Epithelial cell of esophagus (primary cell): ENCODE results near the gene C9orf50.

ENCODE experiments used
- DNase-seq: peaks from one replicate; pipeline ENCODE4 v3.0.0; 2010; ENCODE audit warnings: low read depth
- H3K4me3 ChIP-seq: 2 replicates; pipeline ENCODE4 v1.5.1; 2011; ENCODE audit warnings: mild to moderate bottlenecking, low read length, control low read depth
- TF ChIP-seq, protein P1 (sequence below): IDR thresholded peaks from 2 replicates; pipeline ENCODE4 v1.5.1; 2011; ENCODE audit warnings: low read depth, mild to moderate bottlenecking, low read length, control low read depth, inconsistent platforms; ENCODE audit not compliant: insufficient read depth; ENCODE audit errors: missing control alignments

Gene C9orf50

DNA sequence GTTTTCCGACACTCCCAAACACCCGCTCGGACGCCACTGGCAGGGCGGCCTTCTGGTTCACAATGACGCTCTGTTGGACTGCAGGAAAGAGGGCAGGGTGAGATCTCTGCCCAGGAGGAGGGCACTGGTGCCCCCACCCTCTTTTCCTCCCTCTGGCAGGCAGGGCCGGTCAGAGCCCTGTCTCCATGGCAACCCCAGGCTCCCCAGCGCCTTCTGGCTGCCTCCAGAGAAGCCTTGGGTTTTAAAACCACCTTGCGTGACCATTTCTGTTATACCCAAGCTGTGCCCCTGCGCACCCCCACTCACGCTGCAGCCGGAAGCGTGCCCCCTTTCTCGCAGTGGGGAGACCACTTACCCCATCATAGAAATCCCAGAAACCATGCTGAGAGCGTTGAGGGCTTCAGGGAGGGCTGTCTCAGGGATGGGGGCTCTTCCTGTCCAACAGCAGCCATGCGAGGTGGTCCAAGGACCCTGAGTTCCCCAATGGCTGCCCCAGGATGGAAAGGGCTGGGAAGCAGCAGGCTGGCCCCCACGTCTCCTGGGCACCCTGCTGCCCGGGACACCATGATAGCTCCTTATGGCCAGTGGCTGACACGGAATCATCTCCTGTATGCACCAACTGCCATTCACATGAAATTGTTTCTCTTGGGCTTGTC, 7.3 kb downstream of the C9orf50 start:
- TF ChIP-seq, protein P1, sequence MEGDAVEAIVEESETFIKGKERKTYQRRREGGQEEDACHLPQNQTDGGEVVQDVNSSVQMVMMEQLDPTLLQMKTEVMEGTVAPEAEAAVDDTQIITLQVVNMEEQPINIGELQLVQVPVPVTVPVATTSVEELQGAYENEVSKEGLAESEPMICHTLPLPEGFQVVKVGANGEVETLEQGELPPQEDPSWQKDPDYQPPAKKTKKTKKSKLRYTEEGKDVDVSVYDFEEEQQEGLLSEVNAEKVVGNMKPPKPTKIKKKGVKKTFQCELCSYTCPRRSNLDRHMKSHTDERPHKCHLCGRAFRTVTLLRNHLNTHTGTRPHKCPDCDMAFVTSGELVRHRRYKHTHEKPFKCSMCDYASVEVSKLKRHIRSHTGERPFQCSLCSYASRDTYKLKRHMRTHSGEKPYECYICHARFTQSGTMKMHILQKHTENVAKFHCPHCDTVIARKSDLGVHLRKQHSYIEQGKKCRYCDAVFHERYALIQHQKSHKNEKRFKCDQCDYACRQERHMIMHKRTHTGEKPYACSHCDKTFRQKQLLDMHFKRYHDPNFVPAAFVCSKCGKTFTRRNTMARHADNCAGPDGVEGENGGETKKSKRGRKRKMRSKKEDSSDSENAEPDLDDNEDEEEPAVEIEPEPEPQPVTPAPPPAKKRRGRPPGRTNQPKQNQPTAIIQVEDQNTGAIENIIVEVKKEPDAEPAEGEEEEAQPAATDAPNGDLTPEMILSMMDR = no peak
- no peak overlapping the region for H3K4me3 ChIP-seq
- no peak for DNase-seq

DNA sequence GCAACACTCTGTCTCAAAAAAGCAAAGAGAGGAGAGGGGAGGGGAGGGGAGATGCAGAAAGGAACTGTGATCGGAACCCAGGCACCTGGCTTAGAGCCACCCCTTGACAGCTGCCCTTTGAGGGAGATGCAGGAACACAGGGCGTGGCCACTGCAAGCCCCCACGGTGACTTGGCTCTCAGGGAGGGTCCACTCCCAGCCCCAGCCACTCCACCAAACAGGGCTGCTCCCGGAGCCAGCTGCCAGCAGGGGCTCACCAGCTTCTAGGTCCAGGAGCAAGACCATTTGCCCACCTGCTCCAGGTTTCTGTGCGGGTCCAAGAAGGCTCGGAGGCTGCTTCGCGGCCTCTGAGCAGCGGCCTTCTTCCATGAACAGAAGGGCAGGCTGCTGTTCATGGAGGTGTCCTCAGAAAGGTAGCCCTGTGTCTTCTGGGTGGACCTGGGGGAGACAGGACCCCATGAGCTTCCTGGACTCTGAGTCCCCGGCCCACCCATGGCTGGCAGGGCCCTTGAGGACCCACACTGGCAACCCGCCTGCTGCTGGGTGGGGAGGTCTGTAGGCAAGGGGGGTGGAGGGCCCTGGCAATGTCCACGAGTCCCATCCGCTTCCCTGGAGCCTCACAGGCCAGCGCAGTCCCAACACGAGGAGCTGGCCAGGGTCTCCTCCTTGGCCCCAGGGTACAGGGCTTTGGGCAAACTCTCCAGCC, 7.9 kb downstream of the C9orf50 start:
- no peak for DNase-seq
- no peak overlapping the region for H3K4me3 ChIP-seq
- TF ChIP-seq, protein P1 = no peak

DNA sequence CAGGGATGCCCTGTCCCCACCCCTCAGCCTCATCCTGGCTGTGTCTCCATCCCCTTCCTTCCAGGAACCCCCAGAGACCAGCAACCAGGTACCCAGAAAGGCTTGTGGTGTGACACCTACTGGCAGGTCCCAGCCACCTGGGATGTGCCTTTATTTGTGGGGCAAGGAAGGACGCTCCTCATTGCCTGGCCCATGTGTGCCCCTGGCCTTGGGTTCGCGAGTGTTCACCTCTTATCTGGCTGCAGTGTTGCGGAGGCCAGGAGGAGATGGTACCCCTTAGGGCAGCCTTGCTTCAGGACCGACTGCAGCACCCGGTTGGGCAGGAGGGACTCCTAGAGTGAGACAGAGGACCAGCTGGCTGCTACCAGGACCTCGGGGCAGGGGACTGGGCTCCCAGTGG, 8.8 kb downstream of the C9orf50 start:
- H3K4me3 ChIP-seq = no peak overlapping the region
- DNase-seq = no peak
- TF ChIP-seq, protein P1 = peak; percentile 29

DNA sequence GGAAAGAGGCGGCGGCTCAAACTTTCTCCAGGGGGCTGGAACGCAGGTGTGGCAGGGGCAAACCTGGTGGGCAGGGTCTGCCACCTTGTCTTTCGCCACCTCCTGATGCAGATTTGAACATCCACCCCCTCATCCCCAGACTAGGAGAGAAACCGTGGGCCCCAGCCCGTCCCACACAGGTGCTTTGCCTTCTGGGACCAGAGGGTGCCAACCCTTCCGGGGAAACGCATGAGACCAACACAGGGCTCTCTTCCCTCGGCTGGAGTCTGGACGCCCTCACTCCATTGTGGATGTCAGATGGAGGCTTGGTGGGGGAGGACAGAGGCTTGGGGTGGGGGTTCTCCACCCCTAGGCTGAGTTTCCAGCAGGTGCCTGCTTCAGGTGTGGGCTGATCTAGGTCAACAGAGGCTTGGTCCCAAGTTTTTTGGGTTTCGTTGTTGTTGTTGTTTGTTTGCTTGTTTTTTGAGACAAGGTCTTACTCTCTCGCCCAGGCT, 9.5 kb downstream of the C9orf50 start:
- TF ChIP-seq, protein P1 = no peak
- no peak overlapping the region for H3K4me3 ChIP-seq
- DNase-seq = no peak

DNA sequence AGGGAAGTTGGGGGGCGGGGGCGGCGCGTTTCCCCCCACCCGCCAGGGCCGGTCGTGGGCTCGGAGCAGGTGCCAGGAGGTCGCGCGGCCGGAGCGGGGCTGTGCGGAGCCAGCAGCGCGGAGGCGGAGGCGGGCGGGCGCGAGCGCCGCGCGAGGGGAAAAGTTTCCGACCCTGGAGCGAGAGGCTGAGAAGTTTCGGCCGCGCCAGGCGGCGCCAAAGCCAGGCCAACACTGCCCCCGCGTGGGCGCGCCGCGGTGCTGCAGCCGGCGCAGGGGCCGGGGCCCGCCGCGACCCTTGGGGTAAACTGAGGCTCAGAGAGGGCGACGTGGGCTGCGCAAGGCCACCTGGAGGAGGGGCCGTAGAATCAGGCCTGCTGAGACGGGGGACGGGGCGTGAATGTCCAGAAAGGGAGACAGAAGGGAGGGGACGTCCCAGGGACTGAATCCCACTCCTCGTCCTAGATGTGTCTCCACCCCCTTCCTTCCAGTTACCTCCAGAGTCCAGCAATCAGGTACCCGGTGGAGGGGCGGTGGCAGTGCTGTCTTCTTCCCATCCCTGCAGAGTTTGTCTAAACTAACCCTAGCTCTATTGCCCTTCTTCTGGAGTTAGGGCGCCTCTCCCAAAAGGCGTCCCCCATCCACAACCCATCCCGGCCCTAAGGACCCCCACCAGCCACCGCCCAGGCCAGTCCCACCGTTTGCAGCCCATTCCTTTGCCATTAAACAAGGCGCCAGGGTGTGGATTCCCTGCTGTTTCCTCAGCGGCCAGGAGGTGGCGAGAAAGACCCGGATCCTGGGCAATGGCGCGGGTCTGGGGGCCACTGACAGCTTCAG, 10.2 kb downstream of the C9orf50 start:
- TF ChIP-seq, protein P1 = peak; percentile 78
- H3K4me3 ChIP-seq = peak overlapping the region; percentile 54
- DNase-seq = peak; percentile 55

DNA sequence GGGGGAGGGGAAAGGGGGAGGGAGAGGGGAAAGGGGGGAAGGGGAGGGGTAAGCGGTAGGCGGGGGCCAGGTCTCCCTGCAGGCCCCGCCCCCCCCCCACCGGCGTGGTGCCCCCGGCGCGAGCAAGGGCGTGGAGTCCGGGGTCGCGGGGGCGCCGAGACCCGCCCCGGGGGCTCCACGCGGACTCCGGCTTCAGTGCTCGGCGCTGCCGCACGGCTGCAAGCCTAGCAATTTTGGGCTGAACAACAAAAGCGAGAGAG, 10.8 kb downstream of the C9orf50 start:
- H3K4me3 ChIP-seq = peak overlapping the region; percentile 45
- DNase-seq = no peak
- TF ChIP-seq, protein P1 = no peak
